B cell (primary cell): ENCODE measurements around the gene THADA. TPM values are rescaled to one million over a fixed set of nuclear protein-coding genes. Genes with fewer than 3 reads are reported as not detected.
A peak's percentile ranks its signal among the peaks of the same experiment; 100 is the strongest.

ENCODE experiments used
- ATAC-seq: fragments of 200-7000 bp; cut with Tn5 transposase; one replicate; pipeline ENCODE4 v1.10.0; 2021; ENCODE audit warnings: low read depth, mild to moderate bottlenecking, moderate number of reproducible peaks, moderate library complexity
- CTCF ChIA-PET: fragments of 350-600 bp; sonication (Branson Sonifier 250); formaldehyde crosslinking; loops from one replicate; lab custom pipeline; 2021; ENCODE audit warnings: antibody characterized with exemption, inconsistent platforms; lab: Charles Lee
- POLR2A ChIA-PET: fragments of 350-600 bp; sonication (Branson Sonifier 250); formaldehyde crosslinking; loops from one replicate; lab custom pipeline; 2021; ENCODE audit warnings: antibody characterized with exemption; lab: Charles Lee
- DNase-seq: peaks from one replicate; pipeline ENCODE4 v3.0.0; 2013
- H2AFZ ChIP-seq: 2 replicates; pipeline ENCODE4 v1.6.1; 2012; ENCODE audit warnings: mild to moderate bottlenecking, low read depth, low read length; ENCODE audit not compliant: insufficient read depth, poor library complexity, severe bottlenecking
- H3K27ac ChIP-seq, 2 donors: 1 replicate in 1 of 2; 2 replicates in 1 of 2; pipeline ENCODE4 v1.5.1; 2012 to 2013; ENCODE audit warnings: low read length in 2 of 2, mild to moderate bottlenecking in 2 of 2, moderate library complexity in 1 of 2
- H3K27me3 ChIP-seq, 4 experiments: fragments of 200-600 bp in 1 of 4; sonication (generic) in 1 of 4; replicated peaks in 1 of 4; 1 replicate in 2 of 4; 2 replicates in 2 of 4; pipeline versions ENCODE4 v1.6.1 to v1.7.0; 2013 to 2016; ENCODE audit warnings: low read length in 3 of 4, mild to moderate bottlenecking in 2 of 4, mixed read lengths in 1 of 4, moderate library complexity in 1 of 4; ENCODE audit not compliant: insufficient read depth in 4 of 4, control insufficient read depth in 3 of 4; ENCODE audit errors: control extremely low read depth in 1 of 4
- H3K36me3 ChIP-seq, 2 experiments: replicated peaks in 1 of 2; 1 replicate in 1 of 2; 2 replicates in 1 of 2; pipeline versions ENCODE4 v1.6.1 to v1.7.1; 2013; ENCODE audit warnings: low read length in 1 of 2; ENCODE audit not compliant: insufficient read depth in 2 of 2, control insufficient read depth in 1 of 2; ENCODE audit errors: control extremely low read depth in 1 of 2, extremely low read depth in 1 of 2
- H3K4me1 ChIP-seq, 2 donors: fragments of 200-600 bp in 1 of 2; sonication (generic) in 1 of 2; 1 replicate in 1 of 2; 2 replicates in 1 of 2; pipeline versions ENCODE4 v1.5.1 to v1.6.1; 2013 to 2017; ENCODE audit warnings: low read length in 2 of 2; ENCODE audit not compliant: control insufficient read depth in 2 of 2, insufficient read depth in 2 of 2
- H3K4me2 ChIP-seq: replicated peaks from 2 replicates; pipeline ENCODE3; 2012; ENCODE audit warnings: mild to moderate bottlenecking, low read depth, low read length; ENCODE audit not compliant: poor library complexity, severe bottlenecking
- H3K4me3 ChIP-seq, 5 experiments: fragments of 200-600 bp in 1 of 5; sonication (generic) in 1 of 5; 1 replicate in 3 of 5; 2 replicates in 2 of 5; pipeline versions ENCODE4 v1.5.1 to v1.7.0; 2011 to 2016; ENCODE audit warnings: low read length in 4 of 5, mild to moderate bottlenecking in 4 of 5, low read depth in 2 of 5, control low read depth in 1 of 5, moderate library complexity in 1 of 5; ENCODE audit not compliant: insufficient read depth in 1 of 5; ENCODE audit errors: control extremely low read depth in 1 of 5, extremely low read depth in 1 of 5
- H3K79me2 ChIP-seq: fragments of 200-600 bp; sonication (generic); one replicate; pipeline ENCODE4 v1.6.0; 2016; ENCODE audit warnings: low read length; ENCODE audit not compliant: control insufficient read depth, insufficient read depth
- H3K9ac ChIP-seq: fragments of 200-600 bp; sonication (generic); 2 replicates; pipeline ENCODE4 v1.6.1; 2017; ENCODE audit warnings: mild to moderate bottlenecking, low read length, moderate library complexity
- H3K9me3 ChIP-seq, 3 donors: one replicate each; pipeline versions ENCODE4 v1.6.1 to v1.7.1; 2013; ENCODE audit warnings: low read length in 2 of 3; ENCODE audit not compliant: control insufficient read depth in 2 of 3, insufficient read depth in 1 of 3; ENCODE audit errors: control extremely low read depth in 1 of 3
- H4K20me1 ChIP-seq: 2 replicates; pipeline ENCODE4 v1.6.0; 2012; ENCODE audit warnings: mild to moderate bottlenecking, low read length; ENCODE audit not compliant: insufficient read depth, control insufficient read depth, poor library complexity, severe bottlenecking
- H3K27ac Mint-ChIP-seq: one replicate; pipeline ENCODE4 v1.8.0; 2021; ENCODE audit warnings: mixed read lengths
- H3K27me3 Mint-ChIP-seq: one replicate; pipeline ENCODE4 v1.8.0; 2021; ENCODE audit warnings: mixed read lengths
- H3K4me1 Mint-ChIP-seq: one replicate; pipeline ENCODE4 v1.8.0; 2021; ENCODE audit warnings: mixed read lengths
- H3K4me3 Mint-ChIP-seq: one replicate; pipeline ENCODE4 v1.8.0; 2021; ENCODE audit warnings: mixed read lengths
- H3K9me3 Mint-ChIP-seq: one replicate; pipeline ENCODE4 v1.8.0; 2022; ENCODE audit warnings: mixed read lengths; ENCODE audit not compliant: insufficient read depth
- EZH2 ChIP-seq: IDR thresholded peaks from 2 replicates; pipeline ENCODE4 v1.6.1; 2012; ENCODE audit warnings: borderline replicate concordance, low read depth, mild to moderate bottlenecking, moderate library complexity, low read length; ENCODE audit not compliant: insufficient read depth, poor library complexity, severe bottlenecking
- WGBS: methylation state at CpG from one replicate; pipeline ENCODE4 v1.1.5; 2013; ENCODE audit warnings: missing lambda C conversion rate; ENCODE audit not compliant: insufficient coverage; 5-methylcytosine and 5-hydroxymethylcytosine counted together
- intact Hi-C: fragments of 100-400 bp; cut with micrococcal nuclease; formaldehyde crosslinking; loops from one replicate; pipeline ENCODE4 v1.10.0; 2022
- polyA plus RNA-seq: library from polyadenylated mRNA; depleted of rRNA; stranded (reverse); fragments of >200 nt; gene quantifications from 2 replicates; pipeline ENCODE4 v1.2.3, GENCODE V29; 2012
- total RNA-seq, 2 donors: library from RNA; stranded (reverse); fragments of 120-200 nt in 1 of 2; gene quantifications; 1 replicate in 1 of 2; 2 replicates in 1 of 2; pipeline versions ENCODE4 v1.2.3 to v1.2.4, GENCODE V29; 2013 to 2022
- TF ChIP-seq, protein P1 (sequence below): fragments of 200-600 bp; IDR thresholded peaks from one replicate; pipeline ENCODE4 v1.8.0; 2022; ENCODE audit warnings: antibody characterized with exemption, mild to moderate bottlenecking

The THADA gene
- total and polyA plus RNA-seq, 2 donors (not counting 1 experiment from before 2014, with no cell fraction given) = 17.6 to 48.5 TPM

DNA sequence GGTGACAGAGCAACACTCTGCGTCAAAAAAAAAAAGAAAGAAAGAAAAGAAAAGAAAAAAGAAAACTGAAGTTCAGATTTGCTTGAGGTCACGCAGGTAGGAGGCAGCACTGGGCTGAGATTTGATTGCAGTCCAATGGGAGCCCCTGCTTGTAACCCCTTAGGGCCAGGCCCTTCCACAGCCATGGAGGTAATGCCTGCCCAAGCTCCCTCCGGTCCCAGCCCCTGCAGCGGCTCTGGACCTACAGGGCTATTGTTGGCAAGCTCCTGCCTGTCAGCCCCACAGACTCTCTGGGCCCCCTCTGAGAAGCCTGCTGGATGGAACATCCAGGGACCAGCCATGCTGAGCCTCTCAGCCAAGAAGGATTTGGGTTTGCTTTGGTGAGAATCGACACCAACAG lies 381.6 kb downstream of the THADA start:
- H3K9me3 ChIP-seq = peaks cover 0 to 5% (median 0%) of the 10 kb centered on the region in 3 donors
- peaks cover 56% of the 10 kb centered on the region for H3K4me1 Mint-ChIP-seq
- H3K4me3 ChIP-seq = no peak overlapping the region
- no peak for DNase-seq
- H3K9ac ChIP-seq = no peak overlapping the region
- H3K27me3 ChIP-seq = no peaks in the 10 kb centered on the region
- CTCF ChIA-PET = interaction anchor here (1.4 to 21.8 kb wide), 3 partner anchors 43 to 82 kb away, joined by 4 to 449 read pairs (median 8); no protein-coding TSS in a partner anchor
- no peak overlapping the region for H3K4me3 Mint-ChIP-seq
- POLR2A ChIA-PET = interaction anchor here (2.0 kb wide), 1 partner anchor 8 kb away, joined by 4 read pairs; no protein-coding TSS in a partner anchor
- intact Hi-C loops = no loop called here
- TF ChIP-seq EZH2 = no peak
- TF ChIP-seq, protein P1, sequence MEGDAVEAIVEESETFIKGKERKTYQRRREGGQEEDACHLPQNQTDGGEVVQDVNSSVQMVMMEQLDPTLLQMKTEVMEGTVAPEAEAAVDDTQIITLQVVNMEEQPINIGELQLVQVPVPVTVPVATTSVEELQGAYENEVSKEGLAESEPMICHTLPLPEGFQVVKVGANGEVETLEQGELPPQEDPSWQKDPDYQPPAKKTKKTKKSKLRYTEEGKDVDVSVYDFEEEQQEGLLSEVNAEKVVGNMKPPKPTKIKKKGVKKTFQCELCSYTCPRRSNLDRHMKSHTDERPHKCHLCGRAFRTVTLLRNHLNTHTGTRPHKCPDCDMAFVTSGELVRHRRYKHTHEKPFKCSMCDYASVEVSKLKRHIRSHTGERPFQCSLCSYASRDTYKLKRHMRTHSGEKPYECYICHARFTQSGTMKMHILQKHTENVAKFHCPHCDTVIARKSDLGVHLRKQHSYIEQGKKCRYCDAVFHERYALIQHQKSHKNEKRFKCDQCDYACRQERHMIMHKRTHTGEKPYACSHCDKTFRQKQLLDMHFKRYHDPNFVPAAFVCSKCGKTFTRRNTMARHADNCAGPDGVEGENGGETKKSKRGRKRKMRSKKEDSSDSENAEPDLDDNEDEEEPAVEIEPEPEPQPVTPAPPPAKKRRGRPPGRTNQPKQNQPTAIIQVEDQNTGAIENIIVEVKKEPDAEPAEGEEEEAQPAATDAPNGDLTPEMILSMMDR = no peak
- H3K9me3 Mint-ChIP-seq = no peaks in the 10 kb centered on the region
- H3K27ac Mint-ChIP-seq = no peak overlapping the region
- WGBS = 98% methylated on average over 5 of the region's 5 CpGs
- H3K36me3 ChIP-seq = no peaks in the 10 kb centered on the region
- H2AFZ ChIP-seq = no peak overlapping the region
- no peak overlapping the region for H3K27ac ChIP-seq
- no peak for ATAC-seq
- H3K27me3 Mint-ChIP-seq = no peaks in the 10 kb centered on the region
- H3K4me1 ChIP-seq = peaks cover 46 to 56% of the 10 kb centered on the region in 2 donors
- H3K4me2 ChIP-seq = no peak overlapping the region
- no peaks in the 10 kb centered on the region for H4K20me1 ChIP-seq
- H3K79me2 ChIP-seq = peaks cover 8% of the 10 kb centered on the region

DNA sequence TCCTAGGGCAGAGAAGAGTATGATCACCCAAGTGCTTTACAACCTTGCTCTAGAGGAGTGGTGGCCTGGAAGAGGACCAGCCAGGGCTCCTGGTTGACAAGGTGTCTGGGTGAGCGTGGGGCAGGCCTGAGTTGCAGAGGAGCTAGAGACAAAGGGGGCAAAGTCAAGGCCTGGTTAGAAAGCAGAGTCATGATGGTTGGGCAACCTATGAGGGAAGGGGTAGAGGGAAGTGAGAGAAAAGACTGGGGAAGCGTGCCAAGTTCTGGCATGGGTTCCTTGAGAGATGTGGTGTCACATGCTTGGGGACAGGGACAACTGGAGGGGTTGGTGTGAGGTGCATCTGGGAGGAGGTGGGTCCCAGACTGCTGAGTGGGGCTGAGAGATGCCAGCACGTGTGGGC lies 382.9 kb downstream of the THADA start:
- Mint-ChIP-seq H3K27me3 (no peaks in the 10 kb centered on the region), H3K27ac (peak overlapping the region; percentile 84), H3K9me3 (no peaks in the 10 kb centered on the region), H3K4me1 (peaks cover 47% of the 10 kb centered on the region), H3K4me3 (peak overlapping the region; percentile 54)
- H3K9ac ChIP-seq = no peak overlapping the region
- ChIA-PET POLR2A (interaction anchor here (1.3 kb wide), 1 partner anchor 14 kb away, joined by 4 read pairs; the partner anchor contains the start of gene ZFP36L2), CTCF (interaction anchor here (1.0 to 21.8 kb wide), 5 partner anchors 17 to 84 kb away, joined by 4 to 449 read pairs (median 5); no protein-coding TSS in a partner anchor)
- H3K4me2 ChIP-seq = peak overlapping the region; percentile 36
- intact Hi-C loops = no loop called here
- peaks cover 8% of the 10 kb centered on the region for H3K79me2 ChIP-seq
- 37% methylated on average over 2 of the region's 3 CpGs for WGBS
- no peaks in the 10 kb centered on the region for H3K27me3 ChIP-seq
- peak overlapping the region in 1 of 2 donors; percentile 36 for H3K27ac ChIP-seq
- DNase-seq (peak; percentile 52), ATAC-seq (peak; percentile 32)
- no peaks in the 10 kb centered on the region for H3K9me3 ChIP-seq
- H3K4me3 ChIP-seq = no peak overlapping the region
- H3K4me1 ChIP-seq = peaks cover 35 to 43% of the 10 kb centered on the region in 2 donors
- no peak overlapping the region for H2AFZ ChIP-seq
- H4K20me1 ChIP-seq = no peaks in the 10 kb centered on the region
- TF ChIP-seq, protein P1 = no peak
- no peak for TF ChIP-seq EZH2
- H3K36me3 ChIP-seq = no peaks in the 10 kb centered on the region
